GM19463 (cell line): ENCODE results near the gene TSPAN33.
"Not testable (repeated sequence)": the region's sequence is repeated elsewhere in the genome, so short reads cannot be mapped to it uniquely, and the experiment has no call there.

Source experiments
- ATAC-seq: cut with Tn5 transposase; IDR thresholded peaks from one replicate; pipeline ENCODE4 v1.9.1; 2021; ENCODE audit warnings: mild to moderate bottlenecking, moderate library complexity; ENCODE audit not compliant: unreplicated experiment

The TSPAN33 gene

DNA sequence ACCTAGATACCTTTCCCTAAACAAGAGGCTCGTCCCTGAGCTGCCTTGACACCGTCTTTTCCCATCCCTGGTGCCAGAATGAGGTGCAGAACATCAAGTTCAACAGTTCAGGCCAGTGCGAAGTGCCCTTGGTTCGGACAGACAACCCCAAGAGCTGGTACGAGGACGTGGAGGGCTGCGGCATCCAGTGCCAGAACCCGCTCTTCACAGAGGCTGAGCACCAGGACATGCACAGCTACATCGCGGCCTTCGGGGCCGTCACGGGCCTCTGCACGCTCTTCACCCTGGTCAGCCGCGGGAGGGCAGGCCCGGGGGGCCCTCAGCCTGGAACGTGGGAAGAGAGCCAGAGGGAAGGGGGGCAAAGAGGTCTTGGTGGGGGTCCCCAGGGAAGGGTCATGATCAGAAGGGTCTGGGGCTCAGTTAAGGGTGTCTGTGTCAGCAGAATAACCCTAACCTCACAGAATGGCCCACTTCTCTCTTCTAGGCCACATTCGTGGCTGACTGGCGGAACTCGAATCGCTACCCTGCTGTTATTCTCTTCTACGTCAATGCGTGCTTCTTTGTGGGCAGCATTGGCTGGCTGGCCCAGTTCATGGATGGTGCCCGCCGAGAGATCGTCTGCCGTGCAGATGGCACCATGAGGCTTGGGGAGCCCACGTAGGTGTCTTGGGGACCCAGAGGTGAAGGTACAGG, 60.8 kb downstream of the TSPAN33 start:
- ATAC-seq, result no peak

- no peak for ATAC-seq
These were observed 61.7 kb downstream of the TSPAN33 start for GRCh38 chr7:129205987-129206785.

- no peak for ATAC-seq
These were observed 64.2 kb downstream of the TSPAN33 start for GRCh38 chr7:129208667-129209066.

- ATAC-seq, result no peak
These were observed 64.8 kb downstream of the TSPAN33 start for GRCh38 chr7:129209067-129209926.

DNA sequence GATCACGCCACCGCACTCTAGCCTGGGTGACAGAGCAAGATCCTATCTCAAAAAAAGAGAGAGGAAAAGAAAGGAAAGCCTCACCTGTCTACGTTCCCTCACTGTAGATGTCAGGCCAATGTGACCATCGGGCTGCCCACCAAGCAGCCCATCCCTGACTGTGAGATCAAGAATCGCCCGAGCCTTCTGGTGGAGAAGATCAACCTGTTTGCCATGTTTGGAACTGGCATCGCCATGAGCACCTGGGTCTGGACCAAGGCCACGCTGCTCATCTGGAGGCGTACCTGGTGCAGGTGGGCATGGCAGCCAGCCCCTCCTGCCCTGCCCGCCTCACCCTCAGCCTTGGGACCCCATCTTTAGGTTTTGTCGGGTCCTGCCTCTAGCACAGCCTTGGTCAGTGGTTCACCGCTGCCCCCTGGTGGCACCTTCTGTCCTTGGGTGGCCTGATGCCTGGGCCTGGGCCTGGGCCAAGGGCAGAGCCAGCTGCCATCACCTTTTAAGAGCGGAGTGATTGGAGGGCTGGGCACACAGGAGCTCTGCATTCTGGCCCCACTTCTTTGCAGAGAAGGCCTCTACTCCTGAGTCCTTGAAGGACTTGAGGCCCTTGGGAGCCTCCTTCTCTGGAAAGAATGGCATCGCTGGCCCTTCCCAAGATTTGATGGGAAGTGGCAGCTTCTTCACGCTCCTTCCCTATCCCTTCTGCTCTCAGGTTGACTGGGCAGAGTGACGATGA, 65.9 kb downstream of the TSPAN33 start:
- ATAC-seq, result no peak

DNA sequence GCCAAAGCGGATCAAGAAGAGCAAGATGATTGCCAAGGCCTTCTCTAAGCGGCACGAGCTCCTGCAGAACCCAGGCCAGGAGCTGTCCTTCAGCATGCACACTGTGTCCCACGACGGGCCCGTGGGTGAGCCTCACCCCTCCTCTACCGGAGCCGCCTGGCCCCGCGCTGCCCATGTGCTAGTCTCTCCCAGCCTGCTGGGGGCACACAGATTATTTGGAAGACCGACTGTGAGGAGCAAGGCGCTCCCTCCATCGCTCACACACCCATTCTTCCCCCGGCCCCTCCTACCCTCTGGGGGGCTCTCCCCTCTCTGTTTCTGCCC, 66.4 kb downstream of the TSPAN33 start:
- no peak for ATAC-seq

DNA sequence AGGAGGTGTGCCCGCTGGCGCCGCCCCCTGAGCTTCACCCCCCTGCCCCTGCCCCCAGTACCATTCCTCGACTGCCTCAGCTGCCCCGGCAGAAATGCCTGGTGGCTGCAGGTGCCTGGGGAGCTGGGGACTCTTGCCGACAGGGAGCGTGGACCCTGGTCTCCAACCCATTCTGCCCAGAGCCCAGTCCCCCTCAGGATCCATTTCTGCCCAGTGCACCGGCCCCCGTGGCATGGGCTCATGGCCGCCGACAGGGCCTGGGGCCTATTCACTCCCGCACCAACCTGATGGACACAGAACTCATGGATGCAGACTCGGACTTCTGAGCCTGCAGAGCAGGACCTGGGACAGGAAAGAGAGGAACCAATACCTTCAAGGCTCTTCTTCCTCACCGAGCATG, 67.6 kb downstream of the TSPAN33 start:
- no peak for ATAC-seq

GRCh38 chr7:129212596-129212995, 68.1 kb downstream of the TSPAN33 start:
- ATAC-seq, result no peak

DNA sequence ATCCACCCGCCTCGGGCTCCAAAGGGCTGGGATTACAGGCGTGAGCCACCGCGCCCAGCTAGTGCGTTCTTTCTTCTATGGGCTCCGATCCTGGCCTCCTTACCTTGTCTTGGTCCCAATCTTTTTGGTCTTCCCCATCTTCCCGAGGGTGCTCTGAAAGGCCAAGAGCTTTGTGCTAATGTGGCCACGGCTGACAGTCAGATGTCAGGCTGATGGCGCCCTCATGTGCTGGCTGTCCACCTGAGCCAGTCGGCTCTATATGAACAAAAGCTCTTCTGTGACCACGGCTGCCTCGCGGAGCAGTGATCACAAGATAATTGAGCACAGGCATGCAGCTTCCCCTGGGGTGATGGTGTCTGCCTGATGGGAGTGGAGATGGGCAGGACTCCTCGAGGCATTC, 69.3 kb downstream of the TSPAN33 start:
- ATAC-seq, result no peak

GRCh38 chr7:129215691-129216090, 71.2 kb downstream of the TSPAN33 start:
- ATAC-seq, result not testable (repeated sequence)

GRCh38 chr7:129216101-129216715, 71.7 kb downstream of the TSPAN33 start:
- ATAC-seq, result not testable (repeated sequence)

DNA sequence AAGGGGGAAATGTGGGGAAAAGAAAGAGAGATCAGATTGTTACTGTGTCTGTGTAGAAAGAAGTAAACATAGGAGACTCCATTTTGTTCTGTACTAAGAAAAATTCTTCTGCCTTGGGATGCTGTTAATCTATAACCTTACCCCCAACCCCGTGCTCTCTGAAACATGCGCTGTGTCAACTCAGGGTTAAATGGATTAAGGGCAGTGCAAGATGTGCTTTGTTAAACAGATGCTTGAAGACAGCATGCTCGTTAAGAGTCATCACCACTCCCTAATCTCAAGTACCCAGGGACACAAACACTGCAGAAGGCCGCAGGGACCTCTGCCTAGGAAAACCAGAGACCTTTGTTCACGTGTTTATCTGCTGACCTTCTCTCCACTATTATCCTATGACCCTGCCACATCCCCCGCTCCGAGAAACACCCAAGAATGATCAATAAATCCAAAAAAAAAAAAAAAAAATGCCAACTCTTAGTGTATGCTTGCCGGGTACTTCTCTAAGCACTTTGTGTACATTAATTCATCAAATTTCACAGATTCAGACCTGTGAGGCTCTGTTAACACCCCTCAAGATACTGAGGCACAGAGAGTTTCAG, 72.4 kb downstream of the TSPAN33 start:
- ATAC-seq, result not testable (repeated sequence)

GRCh38 chr7:129218514-129219062, 74.1 kb downstream of the TSPAN33 start:
- ATAC-seq, result no peak

DNA sequence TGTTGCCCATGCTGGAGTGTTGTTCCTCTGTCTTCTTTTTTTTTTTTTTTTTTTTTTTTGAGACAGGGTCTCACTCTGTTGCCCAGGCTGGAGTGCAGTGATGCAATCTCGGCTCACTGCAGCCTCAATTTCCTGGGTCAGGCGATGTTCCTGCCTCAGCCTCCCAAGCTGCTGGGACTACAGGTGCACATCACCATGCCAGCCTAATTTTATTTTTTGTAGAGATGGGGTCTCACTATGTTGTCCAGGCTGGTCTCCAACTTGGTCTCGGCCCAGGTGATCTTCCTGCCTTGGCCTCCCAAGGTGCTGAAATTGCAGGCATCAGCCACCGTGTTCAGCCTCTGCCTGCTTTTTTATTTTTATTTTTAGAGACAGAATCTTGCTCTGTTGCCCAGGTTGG, 74.7 kb downstream of the TSPAN33 start:
- not testable (repeated sequence) for ATAC-seq
